H9 (cell line): ENCODE measurements around the gene CDH4. TPM values are rescaled to one million over a fixed set of nuclear protein-coding genes. Genes with fewer than 3 reads are reported as not detected.

Experiments
- DNase-seq: peaks from one replicate; pipeline ENCODE4 v3.0.0-alpha.2; 2017
- H2AFZ ChIP-seq: one replicate; pipeline ENCODE4 v1.6.1; 2013; ENCODE audit warnings: mild to moderate bottlenecking, low read length, control low read depth, moderate library complexity
- H2AK5ac ChIP-seq: 2 replicates; pipeline ENCODE4 v1.6.1; 2013; ENCODE audit warnings: low read length, control low read depth, mixed read lengths; ENCODE audit not compliant: insufficient read length
- H2BK120ac ChIP-seq: one replicate; pipeline ENCODE4 v1.6.1; 2013; ENCODE audit warnings: low read depth, mild to moderate bottlenecking, low read length, control low read depth, inconsistent platforms; ENCODE audit not compliant: poor library complexity, severe bottlenecking
- H2BK12ac ChIP-seq: 2 replicates; pipeline ENCODE4 v1.6.1; 2013; ENCODE audit warnings: low read length, control low read depth, mixed read lengths, low read depth; ENCODE audit not compliant: insufficient read length
- H2BK15ac ChIP-seq: 2 replicates; pipeline ENCODE4 v1.6.1; 2013; ENCODE audit warnings: low read depth, low read length, control low read depth
- H2BK20ac ChIP-seq: one replicate; pipeline ENCODE4 v1.6.1; 2013; ENCODE audit warnings: low read depth, mild to moderate bottlenecking, low read length, control low read depth, inconsistent platforms; ENCODE audit not compliant: poor library complexity, severe bottlenecking
- H2BK5ac ChIP-seq: 2 replicates; pipeline ENCODE4 v1.6.1; 2013; ENCODE audit warnings: low read length, control low read depth, mixed read lengths; ENCODE audit not compliant: insufficient read length
- H3K14ac ChIP-seq: 2 replicates; pipeline ENCODE4 v1.6.1; 2013; ENCODE audit warnings: low read length, control low read depth; ENCODE audit not compliant: insufficient read depth
- H3K18ac ChIP-seq: 2 replicates; pipeline ENCODE4 v1.6.1; 2013; ENCODE audit warnings: low read depth, mild to moderate bottlenecking, mixed read lengths, low read length, control low read depth; ENCODE audit not compliant: insufficient read length
- H3K23ac ChIP-seq: 2 replicates; pipeline ENCODE4 v1.6.1; 2013; ENCODE audit warnings: low read length, control low read depth, mixed read lengths, low read depth; ENCODE audit not compliant: insufficient read length
- H3K23me2 ChIP-seq: 2 replicates; pipeline ENCODE4 v1.6.1; 2013; ENCODE audit warnings: low read depth, mild to moderate bottlenecking, mixed read lengths, low read length, control low read depth; ENCODE audit not compliant: insufficient read length, poor library complexity, severe bottlenecking
- H3K27ac ChIP-seq: 2 replicates; pipeline ENCODE4 v1.5.1; 2013; ENCODE audit warnings: low read length, control low read depth, mixed read lengths, low read depth; ENCODE audit not compliant: insufficient read length
- H3K27me3 ChIP-seq: 2 replicates; pipeline ENCODE4 v1.6.1; 2013; ENCODE audit warnings: low read length, control low read depth, inconsistent platforms; ENCODE audit not compliant: insufficient read depth
- H3K4ac ChIP-seq: 2 replicates; pipeline ENCODE4 v1.6.1; 2013; ENCODE audit warnings: low read depth, mild to moderate bottlenecking, control low read depth, inconsistent platforms, low read length, moderate library complexity
- H3K4me1 ChIP-seq: 2 replicates; pipeline ENCODE4 v1.6.1; 2013; ENCODE audit warnings: low read length, control low read depth, inconsistent platforms; ENCODE audit not compliant: insufficient read depth
- H3K4me2 ChIP-seq: 2 replicates; pipeline ENCODE4 v1.6.1; 2013; ENCODE audit warnings: low read length, control low read depth, mixed read lengths; ENCODE audit not compliant: insufficient read length, insufficient read depth
- H3K56ac ChIP-seq: 2 replicates; pipeline ENCODE4 v1.6.1; 2013; ENCODE audit warnings: low read depth, mild to moderate bottlenecking, mixed read lengths, low read length, control low read depth; ENCODE audit not compliant: insufficient read length
- H3K79me1 ChIP-seq: 2 replicates; pipeline ENCODE4 v1.6.1; 2013; ENCODE audit warnings: low read depth, mild to moderate bottlenecking, moderate library complexity, low read length, control low read depth, inconsistent platforms; ENCODE audit not compliant: insufficient read depth, poor library complexity, severe bottlenecking
- H3K79me2 ChIP-seq: 2 replicates; pipeline ENCODE4 v1.6.1; 2013; ENCODE audit warnings: low read length, control low read depth, inconsistent platforms; ENCODE audit not compliant: insufficient read depth
- H3K9ac ChIP-seq: 2 replicates; pipeline ENCODE4 v1.6.1; 2013; ENCODE audit warnings: low read length, control low read depth, mixed read lengths; ENCODE audit not compliant: insufficient read length; ENCODE audit errors: extremely low read depth
- H3K9me3 ChIP-seq: one replicate; pipeline ENCODE4 v1.6.1; 2013; ENCODE audit warnings: low read depth, low read length, inconsistent platforms; ENCODE audit not compliant: control insufficient read depth
- H3T11ph ChIP-seq: one replicate; pipeline ENCODE4 v1.6.1; 2013; ENCODE audit warnings: mild to moderate bottlenecking, low read length, control low read depth, inconsistent platforms
- H4K20me1 ChIP-seq: one replicate; pipeline ENCODE4 v1.6.1; 2013; ENCODE audit not compliant: control insufficient read depth, insufficient read length, insufficient read depth
- H4K5ac ChIP-seq: 2 replicates; pipeline ENCODE4 v1.6.1; 2013; ENCODE audit warnings: low read depth, mild to moderate bottlenecking, mixed read lengths, low read length, control low read depth; ENCODE audit not compliant: insufficient read length
- H4K8ac ChIP-seq: replicated peaks from 2 replicates; pipeline ENCODE4 v1.6.1; 2013; ENCODE audit warnings: low read length, control low read depth, mixed read lengths, low read depth; ENCODE audit not compliant: insufficient read length
- H4K91ac ChIP-seq: 2 replicates; pipeline ENCODE4 v1.6.1; 2013; ENCODE audit warnings: low read depth, mild to moderate bottlenecking, moderate library complexity, mixed read lengths, low read length, control low read depth; ENCODE audit not compliant: insufficient read length
- H3K27ac Mint-ChIP-seq, 3 experiments: 2 replicates in 2 of 3; 3 replicates in 1 of 3; pipeline ENCODE4 v1.8.0; 2020 to 2021; ENCODE audit warnings: mixed read lengths in 3 of 3, mild to moderate bottlenecking in 1 of 3, moderate library complexity in 1 of 3
- H3K27me3 Mint-ChIP-seq: 2 replicates; pipeline ENCODE4 v1.8.0; 2021; ENCODE audit warnings: low read depth, mild to moderate bottlenecking, moderate library complexity, mixed read lengths
- H3K36me3 Mint-ChIP-seq, 3 experiments: 2 replicates in 2 of 3; 3 replicates in 1 of 3; pipeline ENCODE4 v1.8.0; 2020 to 2021; ENCODE audit warnings: low read depth in 3 of 3, mixed read lengths in 3 of 3; ENCODE audit not compliant: insufficient read depth in 1 of 3
- H3K4me1 Mint-ChIP-seq, 2 experiments: 2 replicates each; pipeline ENCODE4 v1.8.0; 2020; ENCODE audit warnings: mixed read lengths in 2 of 2
- H3K4me3 Mint-ChIP-seq, 2 experiments: 2 replicates in 1 of 2; 3 replicates in 1 of 2; pipeline ENCODE4 v1.8.0; 2020 to 2021; ENCODE audit warnings: mild to moderate bottlenecking in 2 of 2, mixed read lengths in 2 of 2, moderate library complexity in 1 of 2
- H3K9me3 Mint-ChIP-seq, 2 experiments: 2 replicates in 1 of 2; 3 replicates in 1 of 2; pipeline ENCODE4 v1.8.0; 2020; ENCODE audit warnings: mild to moderate bottlenecking in 2 of 2, mixed read lengths in 2 of 2, moderate library complexity in 1 of 2
- WGBS: extraction: QIAGEN DNeasy Blood & Tissue Kit; methylation state at CpG from one replicate; pipeline ENCODE4 v1.1.7; 2013; ENCODE audit warnings: missing lambda C conversion rate, low lambda C conversion rate, mixed read lengths; ENCODE audit not compliant: insufficient read length; ENCODE audit errors: extremely low coverage; 5-methylcytosine and 5-hydroxymethylcytosine counted together
- total RNA-seq: library from RNA; stranded (reverse); gene quantifications from 2 replicates; pipeline ENCODE4 v1.2.1, GENCODE V29; 2021
- TF ChIP-seq, protein P1 (sequence below): fragments of 200-600 bp; sonication (generic); conservative IDR thresholded peaks from 3 replicates; pipeline ENCODE4 v1.8.0; 2021; ENCODE audit warnings: antibody characterized with exemption, mild to moderate bottlenecking

Gene CDH4
- total RNA-seq, 1 experiment from 2014 or later, result 3.0 TPM

- Histone ChIP-seq H3K56ac (no peak overlapping the region), H4K5ac (no peak overlapping the region), H2BK20ac (no peak overlapping the region), H2BK15ac (no peak overlapping the region), H3K4me2 (no peak overlapping the region), H3T11ph (no peak overlapping the region), H3K4me1 (no peaks in the 10 kb centered on the region), H2BK120ac (no peak overlapping the region), H2AK5ac (no peak overlapping the region), H3K79me2 (no peaks in the 10 kb centered on the region), H2BK12ac (no peak overlapping the region), H3K14ac (no peak overlapping the region; the same call in 1 of the 2 replicates), H3K18ac (no peak overlapping the region), H3K23ac (no peak overlapping the region), H4K8ac (no peak overlapping the region), H3K9ac (no peak overlapping the region), H3K27ac (no peak overlapping the region), H3K27me3 (peaks cover 25% of the 10 kb centered on the region; the same call in 1 of the 2 replicates), H2BK5ac (no peak overlapping the region), H3K23me2 (peaks cover 3% of the 10 kb centered on the region), H4K91ac (no peak overlapping the region), H2AFZ (no peak overlapping the region), H3K79me1 (no peaks in the 10 kb centered on the region), H4K20me1 (no peaks in the 10 kb centered on the region), H3K4ac (no peak overlapping the region), H3K9me3 (no peaks in the 10 kb centered on the region)
- DNase-seq, result no peak
- peaks cover 86% of the 10 kb centered on the region for H3K27me3 Mint-ChIP-seq
- H3K4me1 Mint-ChIP-seq, result peaks cover 26 to 30% of the 10 kb centered on the region in 2 experiments
- WGBS, result no CpG with 5 or more reads among the region's 11 CpGs
- no peak overlapping the region for H3K4me3 Mint-ChIP-seq
- TF ChIP-seq, protein P1, sequence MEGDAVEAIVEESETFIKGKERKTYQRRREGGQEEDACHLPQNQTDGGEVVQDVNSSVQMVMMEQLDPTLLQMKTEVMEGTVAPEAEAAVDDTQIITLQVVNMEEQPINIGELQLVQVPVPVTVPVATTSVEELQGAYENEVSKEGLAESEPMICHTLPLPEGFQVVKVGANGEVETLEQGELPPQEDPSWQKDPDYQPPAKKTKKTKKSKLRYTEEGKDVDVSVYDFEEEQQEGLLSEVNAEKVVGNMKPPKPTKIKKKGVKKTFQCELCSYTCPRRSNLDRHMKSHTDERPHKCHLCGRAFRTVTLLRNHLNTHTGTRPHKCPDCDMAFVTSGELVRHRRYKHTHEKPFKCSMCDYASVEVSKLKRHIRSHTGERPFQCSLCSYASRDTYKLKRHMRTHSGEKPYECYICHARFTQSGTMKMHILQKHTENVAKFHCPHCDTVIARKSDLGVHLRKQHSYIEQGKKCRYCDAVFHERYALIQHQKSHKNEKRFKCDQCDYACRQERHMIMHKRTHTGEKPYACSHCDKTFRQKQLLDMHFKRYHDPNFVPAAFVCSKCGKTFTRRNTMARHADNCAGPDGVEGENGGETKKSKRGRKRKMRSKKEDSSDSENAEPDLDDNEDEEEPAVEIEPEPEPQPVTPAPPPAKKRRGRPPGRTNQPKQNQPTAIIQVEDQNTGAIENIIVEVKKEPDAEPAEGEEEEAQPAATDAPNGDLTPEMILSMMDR, result no peak
- no peak overlapping the region for H3K27ac Mint-ChIP-seq
- H3K36me3 Mint-ChIP-seq, result peaks cover 0 to 3% (median 0%) of the 10 kb centered on the region in 3 experiments; a peak in 4 of 7 replicates
- no peaks in the 10 kb centered on the region for H3K9me3 Mint-ChIP-seq
Observed at GRCh38 chr20:61357119-61357518, 105.1 kb downstream of the CDH4 start.
